GM23248 (cell line): ENCODE measurements around the gene GLB1L3.

Experiments
- EZH2 ChIP-seq: fragments of 200-600 bp; sonication (generic); IDR thresholded peaks from 2 replicates; pipeline ENCODE4 v1.6.1; 2018; ENCODE audit warnings: antibody characterized with exemption, mild to moderate bottlenecking; ENCODE audit not compliant: insufficient read depth, poor library complexity, severe bottlenecking
- EZH2phosphoT487 ChIP-seq: fragments of 200-600 bp; sonication (generic); IDR thresholded peaks from 2 replicates; pipeline ENCODE4 v1.6.1; 2018; ENCODE audit warnings: antibody characterized with exemption, moderate library complexity, mild to moderate bottlenecking, low read depth; ENCODE audit not compliant: insufficient read depth

- TF ChIP-seq EZH2 (no peak), EZH2phosphoT487 (no peak)
Measured at GRCh38 chr11:134289789-134290188, 13.6 kb downstream of the GLB1L3 start.
